Omental fat pad (tissue), 4 donors: Measurements from ENCODE around the gene FECH. TPM values are rescaled to one million over a fixed set of nuclear protein-coding genes. Genes with fewer than 3 reads are reported as not detected.

Experiments
- ATAC-seq: fragments of 150-250 bp; one replicate; pipeline ENCODE4 v1.9.1; 2016; ENCODE audit warnings: mild to moderate bottlenecking, moderate library complexity; ENCODE audit not compliant: low FRiP score
- DNase-seq: peaks from one replicate; pipeline ENCODE4 v3.0.0-alpha.2; 2019; ENCODE audit warnings: low spot score
- total RNA-seq, 4 donors: library from RNA; depleted of rRNA; stranded (reverse); fragments of >200 nt; gene quantifications; one replicate each; pipeline ENCODE4 v1.1.0, GENCODE V29; 2016
- TF ChIP-seq, protein P1 (sequence below), 3 donors: fragments of 450-650 bp; IDR thresholded peaks; one replicate each; pipeline ENCODE4 v1.5.1; 2016 to 2017; ENCODE audit warnings: antibody characterized with exemption in 3 of 3, mild to moderate bottlenecking in 3 of 3, moderate library complexity in 2 of 3

The FECH gene
- total RNA-seq, 4 donors from 2014 or later, result 22.3 to 53.0 (median 31.7) TPM

DNA sequence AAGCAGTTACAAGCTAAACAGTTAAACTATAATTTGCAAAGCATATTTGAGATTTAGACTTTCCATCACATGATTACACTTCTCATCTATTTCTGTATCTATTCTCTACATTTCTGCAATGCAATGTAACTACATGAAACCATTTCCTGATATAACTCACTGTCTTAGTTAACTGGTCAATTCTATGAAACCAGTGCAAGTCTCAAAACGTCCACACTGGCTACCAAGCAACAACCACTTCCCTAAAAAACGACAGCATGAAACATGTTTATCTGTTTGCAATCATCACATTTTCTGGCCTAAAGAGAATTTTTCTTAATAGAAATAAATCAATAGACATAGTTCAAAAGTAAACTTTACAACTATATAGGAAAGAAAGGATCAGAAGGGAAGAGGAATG is 17.4 kb downstream of the FECH start:
- ATAC-seq (no peak), DNase-seq (no peak)
- TF ChIP-seq, protein P1, sequence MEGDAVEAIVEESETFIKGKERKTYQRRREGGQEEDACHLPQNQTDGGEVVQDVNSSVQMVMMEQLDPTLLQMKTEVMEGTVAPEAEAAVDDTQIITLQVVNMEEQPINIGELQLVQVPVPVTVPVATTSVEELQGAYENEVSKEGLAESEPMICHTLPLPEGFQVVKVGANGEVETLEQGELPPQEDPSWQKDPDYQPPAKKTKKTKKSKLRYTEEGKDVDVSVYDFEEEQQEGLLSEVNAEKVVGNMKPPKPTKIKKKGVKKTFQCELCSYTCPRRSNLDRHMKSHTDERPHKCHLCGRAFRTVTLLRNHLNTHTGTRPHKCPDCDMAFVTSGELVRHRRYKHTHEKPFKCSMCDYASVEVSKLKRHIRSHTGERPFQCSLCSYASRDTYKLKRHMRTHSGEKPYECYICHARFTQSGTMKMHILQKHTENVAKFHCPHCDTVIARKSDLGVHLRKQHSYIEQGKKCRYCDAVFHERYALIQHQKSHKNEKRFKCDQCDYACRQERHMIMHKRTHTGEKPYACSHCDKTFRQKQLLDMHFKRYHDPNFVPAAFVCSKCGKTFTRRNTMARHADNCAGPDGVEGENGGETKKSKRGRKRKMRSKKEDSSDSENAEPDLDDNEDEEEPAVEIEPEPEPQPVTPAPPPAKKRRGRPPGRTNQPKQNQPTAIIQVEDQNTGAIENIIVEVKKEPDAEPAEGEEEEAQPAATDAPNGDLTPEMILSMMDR (IDR thresholded peaks at IDR 0.05), result no peak

DNA sequence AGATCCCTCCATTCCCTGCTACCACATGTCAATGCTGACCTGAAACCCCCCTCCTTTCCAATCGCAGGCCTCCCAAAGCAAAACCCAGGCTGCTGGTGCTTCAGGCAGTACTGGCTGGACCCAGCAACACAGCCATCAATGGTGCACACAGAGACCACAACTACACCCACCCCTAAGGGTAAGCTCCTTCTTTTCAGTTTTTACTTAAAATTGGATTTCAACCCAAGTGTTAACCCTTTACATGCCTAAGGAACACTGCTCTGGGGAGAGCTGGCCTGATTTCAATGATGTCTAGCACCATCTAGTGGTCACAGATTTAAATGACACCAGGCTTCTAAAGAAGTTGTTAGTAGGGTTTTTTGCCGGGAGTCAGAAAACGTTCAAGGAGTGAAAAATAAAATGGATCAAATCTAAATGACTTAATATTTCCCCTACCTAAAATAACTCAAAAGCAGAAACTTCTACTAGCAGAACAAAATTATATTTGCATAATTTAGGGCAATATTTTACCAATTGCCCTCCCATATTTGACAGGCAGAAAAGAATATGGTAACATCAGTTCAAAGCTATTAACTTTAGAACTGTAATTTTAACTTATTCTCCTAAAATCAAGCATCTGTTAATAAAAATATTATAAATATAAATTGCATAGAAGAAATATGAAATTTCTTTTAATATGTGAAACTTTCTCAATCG is 24.6 kb downstream of the FECH start:
- ATAC-seq (no peak), DNase-seq (no peak)
- TF ChIP-seq, protein P1 (IDR thresholded peaks at IDR 0.05), result no peak

DNA sequence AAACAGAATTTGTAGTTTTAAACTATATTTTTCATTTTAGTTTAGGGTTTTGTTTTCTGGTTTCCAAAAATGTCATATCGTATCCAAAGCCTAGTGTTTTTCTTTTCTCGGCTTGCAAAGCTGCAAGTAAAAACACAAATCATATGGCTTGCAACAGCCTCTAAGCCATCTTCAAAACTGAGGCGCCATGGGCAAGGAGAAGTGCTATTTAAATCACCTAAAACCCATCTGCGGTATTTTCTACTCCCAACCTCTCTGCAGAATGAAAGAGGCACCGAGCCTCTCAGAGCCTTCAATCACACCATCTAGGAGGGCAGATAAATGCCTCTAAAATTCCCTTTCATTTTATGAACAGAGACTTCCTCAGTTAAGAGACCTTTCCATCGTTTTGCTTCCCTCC is 25.2 kb downstream of the FECH start:
- TF ChIP-seq, protein P1 (IDR thresholded peaks at IDR 0.05), result no peak
- DNase-seq (no peak), ATAC-seq (no peak)

DNA sequence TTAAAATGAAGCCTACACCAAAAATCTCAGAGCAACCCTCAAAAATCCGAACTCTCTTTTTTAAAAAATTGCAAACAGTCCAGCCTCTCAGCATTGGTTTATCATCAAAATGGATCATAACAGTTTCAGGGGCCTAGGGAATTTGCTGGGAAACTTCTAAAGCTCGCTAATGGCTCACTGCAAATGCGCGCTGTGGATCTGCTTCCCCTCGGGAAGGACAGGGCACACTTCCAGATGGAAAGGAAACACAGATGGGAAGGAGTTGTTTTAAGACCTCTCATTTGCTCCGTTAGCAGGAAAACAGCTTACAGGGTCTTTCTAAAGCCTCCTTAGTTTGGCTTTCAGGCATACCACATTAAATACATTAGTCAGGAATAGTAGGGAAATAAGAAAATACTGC is 27.2 kb downstream of the FECH start:
- DNase-seq, result no peak
- TF ChIP-seq, protein P1 (IDR thresholded peaks at IDR 0.05), result no peak
- ATAC-seq, result no peak

DNA sequence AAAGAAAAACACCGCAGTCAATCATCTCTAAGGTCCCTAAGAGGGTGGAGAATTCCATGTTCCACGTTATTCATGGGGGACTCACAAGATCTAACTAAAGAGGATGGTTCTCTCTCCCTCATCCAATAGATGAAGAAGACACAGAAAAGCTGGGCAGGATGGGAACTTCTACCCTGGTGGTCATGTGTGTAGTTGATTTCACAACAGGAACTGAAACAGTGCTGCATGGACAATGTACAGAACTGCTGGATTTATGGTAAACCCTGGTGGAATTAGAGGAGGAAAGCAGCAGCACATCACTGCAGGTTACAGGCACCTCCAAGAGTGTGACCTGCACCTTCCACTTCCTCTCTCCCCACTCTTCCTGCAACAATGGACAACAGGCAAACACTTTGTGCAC is 31.4 kb downstream of the FECH start:
- ATAC-seq (no peak), DNase-seq (no peak)
- TF ChIP-seq, protein P1 (IDR thresholded peaks at IDR 0.05), result no peak

DNA sequence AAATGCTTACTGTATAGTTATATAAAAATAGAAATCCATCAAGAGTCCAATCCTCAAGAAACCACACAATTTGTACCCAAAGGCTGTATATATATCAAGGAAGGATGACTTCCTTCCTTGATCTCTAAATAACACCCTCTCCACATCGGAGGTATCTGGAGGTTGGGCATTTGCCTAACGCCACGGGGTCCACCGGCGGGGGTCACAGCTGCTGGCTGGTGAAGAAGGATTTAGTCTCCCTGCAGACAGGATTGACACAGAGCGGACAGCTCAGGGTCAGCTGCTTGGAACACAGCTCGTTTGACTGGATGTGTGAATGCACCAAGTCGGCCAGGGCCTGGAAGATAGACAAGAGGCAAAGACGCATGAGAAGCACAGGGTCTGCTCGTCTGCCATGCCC is 36.0 kb downstream of the FECH start:
- TF ChIP-seq, protein P1 (IDR thresholded peaks at IDR 0.05), result no peak
- DNase-seq, result no peak
- no peak for ATAC-seq

DNA sequence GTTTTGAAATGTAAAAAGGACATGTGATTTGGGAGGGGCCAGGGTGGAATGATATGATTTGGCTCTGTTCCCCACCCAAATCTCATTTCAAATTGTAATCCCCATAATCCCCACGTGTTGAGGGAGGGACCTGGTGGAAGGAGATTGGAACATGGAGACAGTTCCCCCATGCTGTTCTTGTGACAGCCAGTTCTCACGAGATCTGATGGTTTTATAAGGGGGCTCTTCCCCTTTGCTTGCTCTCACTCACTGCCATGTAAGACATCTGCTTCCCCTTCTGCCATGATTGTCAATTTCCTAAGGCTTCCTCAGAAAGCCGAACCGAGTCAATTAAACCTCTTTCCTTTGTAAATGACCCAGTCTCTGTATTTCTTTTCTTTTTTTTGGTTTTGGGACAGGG is 39.2 kb downstream of the FECH start:
- TF ChIP-seq, protein P1 (IDR thresholded peaks at IDR 0.05), result no peak
- no peak for DNase-seq
- ATAC-seq, result no peak
